GM18508 (cell line): ENCODE data around the gene TMED1.
"Not testable (repeated sequence)": the region's sequence is repeated elsewhere in the genome, so short reads cannot be mapped to it uniquely, and the experiment has no call there.

Source experiments
- ATAC-seq: cut with Tn5 transposase; IDR thresholded peaks from one replicate; pipeline ENCODE4 v1.9.1; 2021; ENCODE audit warnings: moderate number of reproducible peaks; ENCODE audit not compliant: insufficient read depth, unreplicated experiment

The TMED1 gene

DNA sequence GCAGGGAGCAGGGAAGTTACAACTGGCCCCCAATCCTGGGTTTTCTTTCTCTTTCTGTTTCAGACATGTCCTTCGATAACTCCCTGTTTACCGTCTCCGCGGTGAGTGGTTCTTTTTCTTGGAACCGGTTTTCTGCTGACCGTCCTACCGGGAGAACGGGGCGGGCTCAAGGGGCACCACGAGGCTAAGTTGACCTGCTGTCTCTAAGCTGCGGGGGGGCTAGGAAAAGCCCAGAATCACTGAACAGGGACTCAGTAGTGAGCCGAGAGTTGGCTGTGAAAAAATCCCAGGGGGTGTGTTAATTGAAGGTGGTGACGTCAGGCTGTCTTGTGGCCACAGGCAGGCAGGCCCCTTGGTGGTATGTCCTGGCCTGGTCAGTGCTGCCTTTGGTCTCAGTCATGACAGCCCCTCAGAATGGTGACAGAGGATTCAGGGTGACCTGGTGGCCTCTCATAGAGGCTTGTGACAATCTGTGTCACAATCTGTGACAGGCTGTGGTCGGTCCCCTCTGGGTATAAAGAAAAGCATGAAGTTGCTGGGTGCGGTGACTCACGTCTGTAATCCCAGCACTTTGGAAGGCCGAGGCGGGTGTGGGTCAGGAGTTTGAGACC is 27.2 kb upstream of the TMED1 start:
- ATAC-seq = no peak

- ATAC-seq = no peak
Measured at GRCh38 chr19:10862561-10863106, 26.6 kb upstream of the TMED1 start.

GRCh38 chr19:10861103-10861651 is 25.2 kb upstream of the TMED1 start:
- no peak for ATAC-seq

DNA sequence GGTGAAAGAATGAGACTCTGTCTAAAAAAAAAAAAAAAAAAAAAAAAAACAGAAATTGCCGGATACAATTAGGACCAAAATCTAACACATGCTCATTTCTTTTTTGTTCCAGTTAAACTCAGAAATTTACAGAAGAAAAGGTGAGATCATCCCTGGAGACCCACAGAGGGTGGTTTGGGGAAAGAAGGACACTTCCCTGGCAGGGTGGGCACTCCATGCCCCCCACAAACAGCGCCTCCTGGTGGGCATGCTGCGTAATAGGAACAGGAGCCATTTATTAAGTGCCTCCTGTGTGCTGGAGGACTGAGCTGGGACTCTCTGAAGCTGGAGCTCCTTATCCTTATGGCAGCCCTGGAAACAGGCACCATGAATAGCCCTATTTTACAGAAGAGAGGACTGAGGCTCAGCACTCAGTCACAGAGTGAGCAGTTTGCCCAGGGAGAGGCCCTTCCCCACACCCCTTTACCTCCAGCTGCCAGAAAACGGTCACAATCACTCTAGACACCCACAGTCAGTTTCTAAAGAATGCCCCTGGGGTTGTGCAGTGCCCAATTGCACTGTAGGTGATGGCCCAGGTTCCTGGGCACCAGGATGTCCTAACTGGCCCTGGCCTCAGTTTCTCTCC is 22.3 kb upstream of the TMED1 start:
- ATAC-seq = no peak

DNA sequence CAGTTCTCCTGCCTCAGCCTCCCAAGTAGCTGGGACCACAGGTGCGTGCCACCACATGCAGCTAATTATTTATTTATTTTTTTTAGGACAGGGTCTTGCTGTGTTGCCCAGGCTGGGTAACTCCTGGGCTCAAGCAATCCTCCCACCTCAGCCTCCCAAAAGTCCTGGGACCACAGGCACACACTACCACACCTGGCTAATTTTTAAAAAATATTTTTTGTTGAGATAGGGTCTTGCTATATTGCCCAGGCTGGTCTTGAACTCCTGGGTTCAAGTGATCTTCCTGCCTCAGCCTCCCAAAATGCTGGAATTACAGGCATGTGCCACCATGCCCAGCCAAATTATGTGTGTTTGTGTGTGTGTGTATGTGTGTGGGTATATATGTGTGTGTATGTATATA is 20.9 kb upstream of the TMED1 start:
- ATAC-seq = not testable (repeated sequence)

GRCh38 chr19:10855879-10856522 is 20.0 kb upstream of the TMED1 start:
- ATAC-seq = no peak

DNA sequence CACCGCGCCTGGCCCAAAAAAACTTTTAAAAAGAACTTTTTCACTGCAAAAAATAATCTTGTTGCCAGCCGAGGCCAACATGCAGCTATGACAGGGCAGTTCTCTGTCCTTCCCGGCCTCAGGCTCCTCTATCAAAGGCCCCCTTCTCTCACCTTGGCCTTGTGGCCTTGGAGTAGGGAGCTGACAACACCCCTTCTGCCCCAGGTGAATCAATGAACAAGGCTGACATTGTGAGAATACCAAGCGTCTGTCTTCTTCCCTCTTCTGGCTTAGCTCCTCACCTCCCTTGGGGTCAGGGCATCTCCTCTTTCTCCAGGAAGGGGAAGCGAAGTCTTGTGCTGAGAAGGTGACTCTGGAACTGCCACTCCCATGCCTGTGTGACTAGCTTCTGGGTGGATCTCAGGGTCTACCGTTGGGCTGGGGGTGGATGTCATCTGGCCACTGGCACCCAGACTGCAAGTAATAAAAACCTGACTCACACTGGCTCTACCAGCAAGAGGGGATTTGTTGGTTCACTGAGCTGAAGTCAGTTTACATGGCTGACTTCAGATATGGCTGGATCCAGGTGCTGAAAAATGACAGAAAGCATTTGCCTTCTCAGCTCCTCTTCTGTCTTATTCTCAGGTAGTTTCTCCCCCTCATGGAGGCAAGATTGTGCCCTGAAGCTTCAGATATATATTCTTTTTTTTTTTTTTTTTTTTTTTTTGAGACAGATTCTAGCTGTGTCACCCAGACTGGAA is 18.5 kb upstream of the TMED1 start:
- ATAC-seq = no peak

DNA sequence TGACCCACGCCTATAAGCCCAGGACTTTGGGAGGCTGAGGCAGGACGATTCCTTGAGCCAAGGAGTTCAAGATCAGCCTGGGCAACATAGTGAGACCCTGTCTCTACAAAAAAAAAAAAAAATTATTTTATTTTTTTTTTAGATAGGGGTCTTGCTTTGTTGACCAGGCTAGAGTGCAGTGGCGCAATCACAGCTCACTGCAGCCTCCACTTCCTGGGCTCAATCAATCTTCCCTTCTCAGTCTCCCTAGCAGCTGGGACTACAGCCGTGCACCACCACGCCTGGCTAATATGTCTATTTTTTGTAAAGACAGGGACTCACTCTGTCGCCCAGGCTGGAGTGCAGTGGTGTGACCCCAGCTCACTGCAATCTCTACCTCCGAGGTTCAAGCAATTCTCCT is 16.9 kb upstream of the TMED1 start:
- ATAC-seq = no peak

- no peak for ATAC-seq
Measured at GRCh38 chr19:10852098-10852800, 16.2 kb upstream of the TMED1 start.

DNA sequence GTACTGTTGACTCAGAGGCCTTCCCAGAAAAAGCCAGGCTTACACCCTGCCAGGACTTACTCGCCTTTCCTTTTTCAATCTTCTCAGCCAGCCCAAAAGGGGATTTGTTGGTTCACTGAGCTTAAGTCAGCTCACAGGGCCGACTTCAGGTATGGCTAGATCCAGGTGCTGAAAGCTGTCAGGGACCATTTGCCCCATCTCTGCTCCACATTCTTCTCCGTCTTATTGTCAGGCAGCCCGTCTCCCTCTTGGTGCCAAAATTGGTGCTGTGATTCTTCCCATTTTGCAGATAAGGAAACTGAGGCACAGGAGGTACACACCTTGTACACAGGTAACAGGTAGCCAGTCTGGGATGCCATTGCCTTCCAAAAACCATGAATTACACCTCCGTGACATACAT is 14.6 kb upstream of the TMED1 start:
- no peak for ATAC-seq

GRCh38 chr19:10848230-10848856 is 12.3 kb upstream of the TMED1 start, which contains the start of gene C19orf38:
C19orf38 (plus strand) TSS chr19:10848415; CDS start chr19:10848509, 94 bp downstream.
- no peak for ATAC-seq

DNA sequence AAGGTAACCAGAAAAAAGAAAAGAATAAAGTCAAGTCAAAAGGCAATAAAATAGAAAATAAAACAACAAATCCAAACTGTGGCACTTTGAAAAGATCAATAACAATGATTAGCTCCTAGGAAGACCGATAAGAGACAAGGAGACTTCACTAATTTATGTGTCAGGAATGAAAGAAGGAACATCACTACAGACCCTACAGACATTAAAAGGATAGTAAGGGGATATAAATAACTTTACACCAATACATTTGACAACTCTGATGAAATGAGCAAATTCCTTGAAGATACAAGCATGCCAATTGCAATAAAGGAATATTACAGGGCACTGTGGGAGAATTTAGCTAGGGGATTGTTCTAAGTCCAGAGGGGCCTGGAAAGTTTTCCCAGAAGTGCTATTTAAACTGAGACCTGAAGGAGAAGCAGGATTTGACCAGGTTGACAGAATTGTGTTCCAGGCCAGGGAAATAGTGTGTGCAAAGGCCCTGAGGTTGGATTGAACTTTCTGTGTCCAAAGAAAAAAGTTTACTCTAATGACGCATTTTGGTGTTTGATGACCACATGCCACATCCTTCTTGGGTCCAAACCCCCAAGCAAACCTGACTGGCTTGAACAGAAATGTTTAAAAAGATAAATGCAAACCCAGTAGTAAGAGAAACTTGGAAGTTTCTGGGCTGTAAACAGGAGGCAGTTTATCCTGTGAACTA is 10.6 kb upstream of the TMED1 start:
- no peak for ATAC-seq

GRCh38 chr19:10842788-10843187 is 6.8 kb upstream of the TMED1 start:
- no peak for ATAC-seq

- no peak for ATAC-seq
Measured at GRCh38 chr19:10839114-10840050, 3.4 kb upstream of the TMED1 start.

- ATAC-seq = no peak
Measured at GRCh38 chr19:10838377-10838776, 2.4 kb upstream of the TMED1 start.

- not testable (repeated sequence) for ATAC-seq
Measured at GRCh38 chr19:10837649-10838048, 1.6 kb upstream of the TMED1 start.

DNA sequence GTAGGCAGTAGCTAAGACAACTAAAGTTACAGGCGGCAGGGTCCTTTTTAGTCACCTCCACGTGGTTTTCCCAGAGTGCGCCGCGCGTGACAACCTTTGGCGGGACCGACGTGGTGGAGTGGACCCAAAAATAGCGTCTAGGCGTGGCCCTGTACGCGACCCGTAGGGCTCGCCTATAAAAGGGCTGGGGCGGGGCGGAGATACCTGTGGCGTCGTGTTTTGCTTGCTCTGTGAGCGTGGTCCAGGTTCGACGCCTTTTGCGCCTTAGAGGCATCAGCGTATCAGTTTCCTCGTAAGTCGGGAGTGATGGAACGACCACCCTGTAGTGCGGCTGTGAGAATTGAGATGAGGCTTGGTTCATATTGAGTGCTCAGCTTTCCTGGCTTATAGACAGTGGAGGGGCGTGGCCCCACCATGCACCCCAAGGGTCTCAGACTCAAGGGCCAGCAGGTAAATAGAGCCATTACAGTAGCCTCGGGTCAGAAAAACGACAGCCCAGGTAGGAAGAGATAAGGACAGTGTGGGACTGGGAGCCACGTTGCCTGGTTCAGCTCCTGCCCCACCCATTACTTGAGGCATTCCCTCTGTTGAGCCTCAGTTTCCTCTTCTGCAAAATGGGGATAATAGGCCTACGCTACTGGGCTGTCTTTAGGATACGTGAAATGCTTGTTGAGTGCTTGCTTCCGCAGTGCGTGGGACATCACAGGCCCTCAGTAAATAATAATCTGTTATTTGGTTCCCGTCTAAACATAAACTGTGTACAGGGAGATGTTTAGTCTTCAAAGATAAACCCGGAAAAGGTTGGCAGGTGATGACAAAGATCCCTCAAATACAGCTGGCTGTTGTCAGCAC is 693 bp upstream of the TMED1 start:
- ATAC-seq = no peak
